ENCODE data around the gene DPPA5. TPM values are rescaled to one million over a fixed set of nuclear protein-coding genes. Genes with fewer than 3 reads are reported as not detected.
"Not testable (repeated sequence)": the region's sequence is repeated elsewhere in the genome, so short reads cannot be mapped to it uniquely, and the experiment has no call there.

The DPPA5 gene
- total and polyA plus RNA-seq, 2 donors (not counting 1 experiment from before 2014, with no cell fraction given): not detected

DNA sequence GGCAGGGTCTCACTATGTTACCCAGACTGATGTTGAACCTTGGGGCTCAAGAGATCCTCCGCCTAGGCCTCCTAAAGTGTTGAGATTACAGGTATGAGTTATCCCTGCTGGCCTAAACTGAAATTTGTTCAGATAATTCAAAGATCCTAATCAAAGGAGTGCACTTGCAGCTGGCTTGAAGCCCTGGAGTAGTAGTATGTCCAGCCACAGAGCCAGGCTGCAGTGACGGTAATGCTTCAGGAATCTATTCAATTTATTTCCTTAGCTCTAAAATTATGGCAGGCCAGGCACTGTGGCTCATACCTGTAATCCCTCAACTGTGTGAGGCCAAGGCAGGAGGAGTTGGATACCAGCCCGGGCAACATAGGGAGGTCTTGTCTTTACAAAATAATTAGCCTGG, 39.2 kb upstream of the DPPA5 start:
- ChIA-PET CTCF (no interaction called here), POLR2A (no interaction called here)
- Mint-ChIP-seq H3K4me3 (no peak overlapping the region), H3K27me3 (no peaks in the 10 kb centered on the region), H3K4me1 (peaks cover 7% of the 10 kb centered on the region), H3K9me3 (ENCODE audit: insufficient read depth) (no peaks in the 10 kb centered on the region), H3K27ac (no peak overlapping the region)
- intact Hi-C loops (cut with micrococcal nuclease): no loop called here
- Histone ChIP-seq H4K20me1 (ENCODE audit: control insufficient read depth, insufficient read depth, low read length, poor library complexity, severe bottlenecking) (no peaks in the 10 kb centered on the region), H3K36me3 (replicated peaks in 1 of 2; ENCODE audit: control extremely low read depth in 1 of 2, control insufficient read depth in 1 of 2, extremely low read depth in 1 of 2, insufficient read depth in 2 of 2, low read length in 1 of 2) (no peaks in the 10 kb centered on the region), H3K9ac (ENCODE audit: low read length) (no peak overlapping the region), H3K4me2 (replicated peaks; ENCODE audit: low read depth, low read length, poor library complexity, severe bottlenecking) (no peak overlapping the region), H3K79me2 (ENCODE audit: control insufficient read depth, insufficient read depth, low read length) (no peaks in the 10 kb centered on the region), H3K4me3 (ENCODE audit: control extremely low read depth in 1 of 5, extremely low read depth in 1 of 5, insufficient read depth in 1 of 5, low read depth in 2 of 5, low read length in 4 of 5) (no peak overlapping the region), H3K4me1 (ENCODE audit: control insufficient read depth in 2 of 2, insufficient read depth in 2 of 2, low read length in 2 of 2) (peaks cover 3 to 15% of the 10 kb centered on the region in 2 donors), H3K27ac (ENCODE audit: low read length in 2 of 2) (no peak overlapping the region), H3K9me3 (ENCODE audit: control extremely low read depth in 1 of 3, control insufficient read depth in 2 of 3, insufficient read depth in 1 of 3, low read length in 2 of 3) (peaks cover 0 to 11% (median 0%) of the 10 kb centered on the region in 3 donors), H3K27me3 (replicated peaks in 1 of 4; ENCODE audit: control extremely low read depth in 1 of 4, control insufficient read depth in 3 of 4, insufficient read depth in 4 of 4, low read length in 3 of 4) (no peaks in the 10 kb centered on the region), H2AFZ (ENCODE audit: insufficient read depth, low read depth, low read length, poor library complexity, severe bottlenecking) (no peak overlapping the region)
- no peak for DNase-seq
- WGBS (ENCODE audit: insufficient coverage): 100% methylated on average over 2 of the region's 3 CpGs
- TF ChIP-seq EZH2 (IDR thresholded peaks at IDR 0.05; ENCODE audit: borderline replicate concordance, insufficient read depth, low read depth, low read length, poor library complexity, severe bottlenecking): no peak
- TF ChIP-seq, protein P1, sequence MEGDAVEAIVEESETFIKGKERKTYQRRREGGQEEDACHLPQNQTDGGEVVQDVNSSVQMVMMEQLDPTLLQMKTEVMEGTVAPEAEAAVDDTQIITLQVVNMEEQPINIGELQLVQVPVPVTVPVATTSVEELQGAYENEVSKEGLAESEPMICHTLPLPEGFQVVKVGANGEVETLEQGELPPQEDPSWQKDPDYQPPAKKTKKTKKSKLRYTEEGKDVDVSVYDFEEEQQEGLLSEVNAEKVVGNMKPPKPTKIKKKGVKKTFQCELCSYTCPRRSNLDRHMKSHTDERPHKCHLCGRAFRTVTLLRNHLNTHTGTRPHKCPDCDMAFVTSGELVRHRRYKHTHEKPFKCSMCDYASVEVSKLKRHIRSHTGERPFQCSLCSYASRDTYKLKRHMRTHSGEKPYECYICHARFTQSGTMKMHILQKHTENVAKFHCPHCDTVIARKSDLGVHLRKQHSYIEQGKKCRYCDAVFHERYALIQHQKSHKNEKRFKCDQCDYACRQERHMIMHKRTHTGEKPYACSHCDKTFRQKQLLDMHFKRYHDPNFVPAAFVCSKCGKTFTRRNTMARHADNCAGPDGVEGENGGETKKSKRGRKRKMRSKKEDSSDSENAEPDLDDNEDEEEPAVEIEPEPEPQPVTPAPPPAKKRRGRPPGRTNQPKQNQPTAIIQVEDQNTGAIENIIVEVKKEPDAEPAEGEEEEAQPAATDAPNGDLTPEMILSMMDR (IDR thresholded peaks at IDR 0.05): no peak
- no peak for ATAC-seq (ENCODE audit: low read depth)

DNA sequence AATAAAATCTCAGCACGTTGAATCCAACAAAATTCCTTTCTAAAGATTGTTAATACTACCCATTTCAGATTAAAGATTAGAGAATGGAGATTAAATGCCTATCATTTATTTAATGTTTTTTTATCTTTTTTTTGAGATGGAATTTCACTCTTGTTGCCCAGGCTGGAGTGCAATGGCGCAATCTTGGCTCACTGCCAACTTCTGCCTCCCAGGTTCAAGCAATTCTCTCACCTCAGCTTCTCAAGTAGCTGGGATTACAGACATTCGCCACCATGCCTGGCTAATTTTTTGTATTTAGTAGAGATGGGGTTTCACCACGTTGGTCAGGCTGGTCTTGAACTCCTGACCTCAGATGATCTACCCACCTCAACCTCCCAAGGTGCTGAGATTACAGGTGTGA, 38.1 kb upstream of the DPPA5 start:
- H3K27me3 Mint-ChIP-seq; intact Hi-C loops (cut with micrococcal nuclease); H3K27ac ChIP-seq (ENCODE audit: low read length in 2 of 2); H3K27ac Mint-ChIP-seq; ATAC-seq (ENCODE audit: low read depth); H3K9ac ChIP-seq (ENCODE audit: low read length); DNase-seq; POLR2A ChIA-PET; H3K4me1 Mint-ChIP-seq; H3K36me3 ChIP-seq (replicated peaks in 1 of 2; ENCODE audit: control extremely low read depth in 1 of 2, control insufficient read depth in 1 of 2, extremely low read depth in 1 of 2, insufficient read depth in 2 of 2, low read length in 1 of 2); H3K4me3 Mint-ChIP-seq; CTCF ChIA-PET; H4K20me1 ChIP-seq (ENCODE audit: control insufficient read depth, insufficient read depth, low read length, poor library complexity, severe bottlenecking); H3K79me2 ChIP-seq (ENCODE audit: control insufficient read depth, insufficient read depth, low read length); H3K4me3 ChIP-seq (ENCODE audit: control extremely low read depth in 1 of 5, extremely low read depth in 1 of 5, insufficient read depth in 1 of 5, low read depth in 2 of 5, low read length in 4 of 5); H3K4me2 ChIP-seq (replicated peaks; ENCODE audit: low read depth, low read length, poor library complexity, severe bottlenecking); H2AFZ ChIP-seq (ENCODE audit: insufficient read depth, low read depth, low read length, poor library complexity, severe bottlenecking); H3K27me3 ChIP-seq (replicated peaks in 1 of 4; ENCODE audit: control extremely low read depth in 1 of 4, control insufficient read depth in 3 of 4, insufficient read depth in 4 of 4, low read length in 3 of 4); H3K9me3 Mint-ChIP-seq (ENCODE audit: insufficient read depth): not testable (repeated sequence)
- WGBS (ENCODE audit: insufficient coverage): no CpG with 5 or more reads among the region's 4 CpGs
- Histone ChIP-seq H3K4me1 (ENCODE audit: control insufficient read depth in 2 of 2, insufficient read depth in 2 of 2, low read length in 2 of 2) (peaks cover 3 to 15% of the 10 kb centered on the region in 2 donors), H3K9me3 (ENCODE audit: control extremely low read depth in 1 of 3, control insufficient read depth in 2 of 3, insufficient read depth in 1 of 3, low read length in 2 of 3) (peaks cover 0 to 11% (median 0%) of the 10 kb centered on the region in 3 donors)

All from B cell (primary cell).